T-cell (primary cell): ENCODE results near the gene SCLY. TPM values are rescaled to one million over a fixed set of nuclear protein-coding genes. Genes with fewer than 3 reads are reported as not detected.

Experiments
- ATAC-seq, 4 experiments: fragments of 200-7000 bp in 3 of 4; fragments of 150-1000 bp in 1 of 4; cut with Tn5 transposase; replicated peaks in 1 of 4; 1 replicate in 3 of 4; 2 replicates in 1 of 4; pipeline ENCODE4 v1.10.0; 2021; ENCODE audit warnings: moderate library complexity in 3 of 4, mild to moderate bottlenecking in 2 of 4, moderate number of reproducible peaks in 1 of 4
- CTCF ChIA-PET, 2 donors: fragments of 300-600 bp; sonication (Branson Sonifier 250); formaldehyde crosslinking; loops; one replicate each; lab custom pipeline; 2022; ENCODE audit warnings: antibody characterized with exemption in 2 of 2; lab: Charles Lee
- POLR2A ChIA-PET, 2 donors: fragments of 300-600 bp; sonication (Branson Sonifier 250); formaldehyde crosslinking; loops; one replicate each; lab custom pipeline; 2022; ENCODE audit warnings: antibody characterized with exemption in 2 of 2; lab: Charles Lee
- DNase-seq, 35 experiments: peaks; one replicate each; pipeline versions ENCODE4 v3.0.0 to v3.0.0-alpha.2; 2013 to 2023
- H3K27ac ChIP-seq: one replicate; pipeline ENCODE4 v1.5.1; 2013; ENCODE audit warnings: low read length
- H3K27me3 ChIP-seq, 2 experiments: replicated peaks in 1 of 2; 1 replicate in 1 of 2; 2 replicates in 1 of 2; pipeline versions ENCODE4 v1.6.1 to v1.7.0; 2013; ENCODE audit warnings: low read length in 1 of 2, mixed read lengths in 1 of 2; ENCODE audit not compliant: control insufficient read depth in 2 of 2, insufficient read depth in 2 of 2; ENCODE audit errors: extremely low read depth in 1 of 2
- H3K36me3 ChIP-seq, 2 donors: 1 replicate in 1 of 2; 2 replicates in 1 of 2; pipeline versions ENCODE4 v1.6.1 to v1.7.0; 2013; ENCODE audit warnings: low read length in 1 of 2; ENCODE audit not compliant: control insufficient read depth in 2 of 2, insufficient read depth in 1 of 2; ENCODE audit errors: extremely low read depth in 1 of 2
- H3K4me1 ChIP-seq, 2 experiments: 1 replicate in 1 of 2; 2 replicates in 1 of 2; pipeline versions ENCODE4 v1.6.1 to v1.7.0; 2013; ENCODE audit warnings: low read length in 2 of 2, mixed read lengths in 1 of 2; ENCODE audit not compliant: insufficient read depth in 2 of 2, control insufficient read depth in 1 of 2; ENCODE audit errors: extremely low read depth in 1 of 2
- H3K4me3 ChIP-seq, 2 donors: 1 replicate in 1 of 2; 2 replicates in 1 of 2; pipeline versions ENCODE4 v1.5.1 to v1.7.0; 2013; ENCODE audit warnings: mild to moderate bottlenecking in 2 of 2, low read length in 1 of 2, moderate library complexity in 1 of 2; ENCODE audit not compliant: control insufficient read depth in 1 of 2; ENCODE audit errors: extremely low read depth in 1 of 2
- H3K9me3 ChIP-seq: 2 replicates; pipeline ENCODE4 v1.7.0; 2013
- H3K27ac Mint-ChIP-seq, 2 donors: one replicate each; pipeline ENCODE4 v1.8.0; 2020 to 2021; ENCODE audit warnings: mild to moderate bottlenecking in 2 of 2, mixed read lengths in 2 of 2
- H3K27me3 Mint-ChIP-seq, 2 donors: one replicate each; pipeline ENCODE4 v1.8.0; 2021 to 2022; ENCODE audit warnings: mixed read lengths in 2 of 2
- H3K36me3 Mint-ChIP-seq: one replicate; pipeline ENCODE4 v1.8.0; 2021; ENCODE audit warnings: mixed read lengths
- H3K4me1 Mint-ChIP-seq, 3 donors: one replicate each; pipeline ENCODE4 v1.8.0; 2020 to 2022; ENCODE audit warnings: mixed read lengths in 3 of 3, mild to moderate bottlenecking in 1 of 3
- H3K4me3 Mint-ChIP-seq, 3 donors: one replicate each; pipeline ENCODE4 v1.8.0; 2020 to 2022; ENCODE audit warnings: mild to moderate bottlenecking in 3 of 3, mixed read lengths in 3 of 3, moderate library complexity in 3 of 3
- H3K9me3 Mint-ChIP-seq, 3 donors: one replicate each; pipeline ENCODE4 v1.8.0; 2020 to 2022; ENCODE audit warnings: mixed read lengths in 3 of 3
- WGBS: methylation state at CpG from one replicate; pipeline ENCODE4 v1.1.5; 2013; ENCODE audit warnings: missing lambda C conversion rate; ENCODE audit not compliant: insufficient coverage; 5-methylcytosine and 5-hydroxymethylcytosine counted together
- total RNA-seq, 35 experiments: library from RNA in 6 of 35; stranded (reverse) in 6 of 35; fragments of 120-200 nt in 1 of 35; gene quantifications; one replicate each; pipeline versions ENCODE4 v1.2.1 to v1.2.4 and lab custom pipeline; 2013 to 2026

SCLY gene
- total RNA-seq, 5 donors from 2014 or later (not counting 1 experiment from before 2014, with no cell fraction given): 19.2 to 30.0 (median 25.2) TPM

- no peak overlapping the region for H3K27ac ChIP-seq
- peaks cover 0 to 14% of the 10 kb centered on the region in 2 experiments for H3K4me1 ChIP-seq
- H3K36me3 Mint-ChIP-seq: no peaks in the 10 kb centered on the region
- no peaks in the 10 kb centered on the region for H3K9me3 ChIP-seq
- ATAC-seq (no peak), DNase-seq (no peak)
- H3K4me3 Mint-ChIP-seq: no peak overlapping the region
- H3K36me3 ChIP-seq: no peaks in the 10 kb centered on the region
- no peak overlapping the region for H3K4me3 ChIP-seq
- ChIA-PET CTCF (no interaction called here), POLR2A (no interaction called here)
- H3K27me3 Mint-ChIP-seq: no peaks in the 10 kb centered on the region
- 50% methylated on average over 17 of the region's 20 CpGs for WGBS
- peaks cover 0 to 2% of the 10 kb centered on the region in 2 experiments for H3K27me3 ChIP-seq
- H3K4me1 Mint-ChIP-seq: peaks cover 6 to 9% (median 8%) of the 10 kb centered on the region in 3 donors
- no peaks in the 10 kb centered on the region for H3K9me3 Mint-ChIP-seq
- no peak overlapping the region for H3K27ac Mint-ChIP-seq
Measured at GRCh38 chr2:238143239-238143951, 82.6 kb downstream of the SCLY start.

- CTCF ChIA-PET: no interaction called here
- Histone ChIP-seq H3K27ac (no peak overlapping the region), H3K4me3 (no peak overlapping the region), H3K36me3 (no peaks in the 10 kb centered on the region), H3K27me3 (no peaks in the 10 kb centered on the region), H3K4me1 (peaks cover 0 to 12% of the 10 kb centered on the region in 2 experiments), H3K9me3 (no peaks in the 10 kb centered on the region)
- ATAC-seq (no peak), DNase-seq (no peak)
- no peaks in the 10 kb centered on the region for H3K36me3 Mint-ChIP-seq
- 84% methylated on average over 2 of the region's 5 CpGs for WGBS
- no peak overlapping the region for H3K27ac Mint-ChIP-seq
- H3K27me3 Mint-ChIP-seq: no peaks in the 10 kb centered on the region
- POLR2A ChIA-PET: no interaction called here
- H3K4me1 Mint-ChIP-seq: peaks cover 6 to 9% (median 8%) of the 10 kb centered on the region in 3 donors
- no peak overlapping the region for H3K4me3 Mint-ChIP-seq
- no peaks in the 10 kb centered on the region for H3K9me3 Mint-ChIP-seq
Measured at GRCh38 chr2:238144262-238144661, 83.5 kb downstream of the SCLY start.

GRCh38 chr2:238145046-238145445, 84.2 kb downstream of the SCLY start:
- ChIA-PET CTCF (no interaction called here), POLR2A (no interaction called here)
- peaks cover 6 to 9% (median 8%) of the 10 kb centered on the region in 3 donors for H3K4me1 Mint-ChIP-seq
- Histone ChIP-seq H3K4me1 (peaks cover 0 to 9% of the 10 kb centered on the region in 2 experiments), H3K36me3 (no peaks in the 10 kb centered on the region), H3K27me3 (no peaks in the 10 kb centered on the region), H3K9me3 (no peaks in the 10 kb centered on the region), H3K4me3 (no peak overlapping the region), H3K27ac (no peak overlapping the region)
- DNase-seq (no peak), ATAC-seq (no peak)
- no peak overlapping the region for H3K27ac Mint-ChIP-seq
- no peaks in the 10 kb centered on the region for H3K36me3 Mint-ChIP-seq
- H3K9me3 Mint-ChIP-seq: no peaks in the 10 kb centered on the region
- 83% methylated on average over 9 of the region's 12 CpGs for WGBS
- no peaks in the 10 kb centered on the region for H3K27me3 Mint-ChIP-seq
- no peak overlapping the region for H3K4me3 Mint-ChIP-seq

- CTCF ChIA-PET: no interaction called here
- Histone ChIP-seq H3K27ac (no peak overlapping the region), H3K9me3 (no peaks in the 10 kb centered on the region), H3K27me3 (no peaks in the 10 kb centered on the region), H3K4me1 (peaks cover 0 to 9% of the 10 kb centered on the region in 2 experiments), H3K36me3 (no peaks in the 10 kb centered on the region), H3K4me3 (no peak overlapping the region)
- H3K4me1 Mint-ChIP-seq: peaks cover 6 to 9% (median 8%) of the 10 kb centered on the region in 3 donors
- DNase-seq (no peak), ATAC-seq (no peak)
- WGBS: 88% methylated on average over 7 of the region's 12 CpGs
- H3K27me3 Mint-ChIP-seq: no peaks in the 10 kb centered on the region
- H3K36me3 Mint-ChIP-seq: no peaks in the 10 kb centered on the region
- POLR2A ChIA-PET: no interaction called here
- no peak overlapping the region for H3K27ac Mint-ChIP-seq
- H3K9me3 Mint-ChIP-seq: no peaks in the 10 kb centered on the region
- no peak overlapping the region for H3K4me3 Mint-ChIP-seq
Measured at GRCh38 chr2:238145851-238146250, 85.0 kb downstream of the SCLY start.

- Histone ChIP-seq H3K36me3 (no peaks in the 10 kb centered on the region), H3K9me3 (no peaks in the 10 kb centered on the region), H3K27ac (no peak overlapping the region), H3K4me3 (no peak overlapping the region), H3K27me3 (no peaks in the 10 kb centered on the region), H3K4me1 (peaks cover 0 to under 1% of the 10 kb centered on the region in 2 experiments)
- DNase-seq (no peak), ATAC-seq (no peak)
- POLR2A ChIA-PET: no interaction called here
- WGBS: 92% methylated on average over 4 of the region's 13 CpGs
- Mint-ChIP-seq H3K4me1 (peaks cover under 1 to 2% (median under 1%) of the 10 kb centered on the region in 3 donors), H3K27me3 (no peaks in the 10 kb centered on the region), H3K27ac (peak overlapping the region in 1 of 2 donors; percentile 28), H3K4me3 (no peak overlapping the region), H3K36me3 (no peaks in the 10 kb centered on the region), H3K9me3 (no peaks in the 10 kb centered on the region)
- CTCF ChIA-PET: no interaction called here
Measured at GRCh38 chr2:238146884-238147544, 86.2 kb downstream of the SCLY start.

GRCh38 chr2:238148981-238149380, 88.2 kb downstream of the SCLY start:
- Histone ChIP-seq H3K36me3 (no peaks in the 10 kb centered on the region), H3K4me1 (no peaks in the 10 kb centered on the region), H3K27me3 (no peaks in the 10 kb centered on the region), H3K27ac (no peak overlapping the region), H3K4me3 (no peak overlapping the region), H3K9me3 (no peaks in the 10 kb centered on the region)
- CTCF ChIA-PET: no interaction called here
- DNase-seq: no peak
- Mint-ChIP-seq H3K27ac (no peak overlapping the region), H3K4me1 (no peaks in the 10 kb centered on the region), H3K9me3 (no peaks in the 10 kb centered on the region), H3K27me3 (no peaks in the 10 kb centered on the region), H3K36me3 (no peaks in the 10 kb centered on the region), H3K4me3 (no peak overlapping the region)
- POLR2A ChIA-PET: no interaction called here
- WGBS: 67% methylated on average over 7 of the region's 15 CpGs
- no peak for ATAC-seq
